HG03460 (cell line): ENCODE results near the gene DAAM1.

Experiments
- ATAC-seq: cut with Tn5 transposase; IDR thresholded peaks from one replicate; pipeline ENCODE4 v1.9.1; 2021; ENCODE audit not compliant: unreplicated experiment

Gene DAAM1

DNA sequence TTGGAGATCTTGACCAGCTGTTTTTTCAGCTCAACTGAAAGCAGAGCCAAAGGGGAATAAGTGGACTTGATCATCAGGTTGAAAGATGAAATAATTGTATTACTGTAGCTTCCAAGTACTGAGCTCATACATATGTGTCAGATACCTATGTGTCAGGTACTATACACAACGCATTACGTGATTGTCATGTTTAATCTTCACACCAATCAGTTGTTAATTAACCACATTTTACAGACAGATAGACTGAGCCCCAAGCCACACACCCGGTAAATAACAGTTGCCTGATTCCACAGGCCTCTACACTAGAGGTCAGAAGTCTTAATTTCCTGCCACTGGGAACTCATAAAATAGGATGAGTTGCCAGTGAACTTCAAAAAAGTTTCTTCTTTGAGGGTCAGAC is 148.2 kb downstream of the DAAM1 start:
- no peak for ATAC-seq

DNA sequence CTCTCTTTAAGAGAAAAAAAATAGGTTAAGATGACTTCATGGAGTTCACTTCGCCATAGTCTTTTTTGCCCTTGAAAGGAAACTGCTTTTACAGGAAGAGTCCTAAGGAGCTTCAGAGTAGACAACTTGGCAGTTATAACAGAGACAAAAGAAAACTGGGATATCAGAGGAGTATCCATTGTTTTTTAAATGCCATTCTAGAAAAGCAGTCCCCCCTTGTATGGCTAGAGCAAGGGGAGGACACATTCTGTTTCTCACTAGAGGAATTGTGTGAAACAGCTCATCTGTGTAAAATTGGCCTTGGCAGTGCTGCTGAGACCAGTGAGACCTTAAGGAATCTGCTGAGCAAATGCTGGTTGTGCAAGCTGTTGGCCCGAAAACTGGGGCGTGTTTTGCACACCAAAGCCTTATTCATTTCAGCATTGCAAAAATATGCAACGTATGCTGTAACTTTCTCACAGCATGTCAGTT is 148.7 kb downstream of the DAAM1 start:
- no peak for ATAC-seq

DNA sequence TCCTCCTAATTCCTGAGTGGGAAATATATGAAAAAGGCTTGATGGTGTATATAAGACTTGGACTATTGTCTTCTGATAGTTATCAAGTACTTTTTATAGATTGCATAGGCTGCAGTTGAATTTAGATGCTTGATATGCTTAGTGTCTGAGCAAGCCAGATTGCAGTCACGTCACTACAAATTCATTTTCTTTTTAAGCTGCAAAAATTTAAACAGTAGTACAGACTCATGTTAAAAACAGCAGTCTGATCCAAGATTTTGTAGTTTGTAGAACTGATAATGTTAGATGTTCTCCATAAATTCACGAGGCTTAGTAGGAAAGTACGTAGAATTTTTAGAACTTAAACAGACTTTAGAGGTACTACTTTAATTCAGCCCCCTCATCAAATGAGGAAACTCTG is 150.3 kb downstream of the DAAM1 start:
- ATAC-seq: no peak

DNA sequence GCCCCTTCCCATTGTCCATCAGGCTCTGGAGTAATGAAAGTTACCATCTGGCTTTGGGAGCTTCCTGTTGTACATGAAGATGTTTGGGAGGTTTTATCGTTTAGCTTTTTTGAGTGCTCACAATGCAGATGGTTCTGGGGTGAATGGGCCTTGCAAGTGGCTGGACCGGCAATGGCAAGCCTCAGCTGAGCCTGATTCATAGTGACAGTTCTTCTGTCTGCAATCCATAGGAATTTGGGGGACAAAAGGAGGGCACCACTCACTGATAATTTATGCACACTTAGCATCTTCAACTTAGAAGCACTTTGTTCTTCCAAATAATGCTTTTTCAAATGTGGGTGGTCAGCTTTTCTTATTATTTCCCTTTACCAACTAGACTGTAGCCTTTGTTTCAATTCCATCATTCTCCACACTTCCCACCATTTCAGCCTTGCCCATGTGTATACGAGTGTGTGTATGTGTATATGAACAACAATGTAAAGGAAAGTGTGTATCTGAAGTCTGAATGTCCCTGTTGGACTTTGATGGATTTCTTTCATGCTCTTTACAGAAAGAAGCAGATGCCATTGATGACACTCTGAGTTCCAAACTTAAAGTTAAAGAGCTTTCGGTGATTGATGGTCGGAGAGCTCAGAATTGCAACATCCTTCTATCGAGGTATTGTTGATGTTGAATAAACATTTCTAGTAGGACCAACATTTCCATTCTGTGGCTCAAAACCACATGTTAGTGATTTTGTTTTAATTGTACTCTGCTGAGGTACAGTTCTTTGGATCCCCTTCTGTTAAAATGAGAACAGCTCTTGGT is 151.3 kb downstream of the DAAM1 start:
- ATAC-seq: no peak

DNA sequence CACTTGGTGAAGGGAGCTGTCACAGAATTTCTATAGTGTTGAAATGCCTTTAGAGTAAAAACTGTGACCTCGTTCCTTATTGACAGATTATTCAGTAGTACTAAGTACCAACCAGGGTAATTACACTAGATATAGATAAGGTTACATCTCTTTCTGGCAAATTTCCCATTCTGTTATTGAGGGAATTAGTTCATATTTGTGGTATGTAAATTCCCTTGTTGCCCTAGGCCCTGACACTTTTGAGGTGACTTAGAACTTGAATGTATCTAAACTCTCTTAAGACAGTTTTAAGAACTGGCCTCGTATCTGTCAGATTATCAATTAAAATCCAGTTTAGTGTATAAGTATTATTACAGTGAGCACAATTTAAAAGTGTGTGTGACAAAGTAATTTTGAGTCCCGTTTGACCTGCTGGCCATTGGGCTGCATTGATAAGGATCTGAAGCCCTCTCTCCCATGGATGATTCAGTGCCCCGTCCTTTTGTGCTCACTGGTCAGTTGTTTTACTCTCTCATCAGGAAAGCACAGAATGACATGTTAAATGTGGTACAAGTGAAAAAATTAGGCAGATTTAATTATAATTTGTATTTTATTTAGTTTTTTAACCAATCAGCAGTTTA is 153.5 kb downstream of the DAAM1 start:
- ATAC-seq: no peak

DNA sequence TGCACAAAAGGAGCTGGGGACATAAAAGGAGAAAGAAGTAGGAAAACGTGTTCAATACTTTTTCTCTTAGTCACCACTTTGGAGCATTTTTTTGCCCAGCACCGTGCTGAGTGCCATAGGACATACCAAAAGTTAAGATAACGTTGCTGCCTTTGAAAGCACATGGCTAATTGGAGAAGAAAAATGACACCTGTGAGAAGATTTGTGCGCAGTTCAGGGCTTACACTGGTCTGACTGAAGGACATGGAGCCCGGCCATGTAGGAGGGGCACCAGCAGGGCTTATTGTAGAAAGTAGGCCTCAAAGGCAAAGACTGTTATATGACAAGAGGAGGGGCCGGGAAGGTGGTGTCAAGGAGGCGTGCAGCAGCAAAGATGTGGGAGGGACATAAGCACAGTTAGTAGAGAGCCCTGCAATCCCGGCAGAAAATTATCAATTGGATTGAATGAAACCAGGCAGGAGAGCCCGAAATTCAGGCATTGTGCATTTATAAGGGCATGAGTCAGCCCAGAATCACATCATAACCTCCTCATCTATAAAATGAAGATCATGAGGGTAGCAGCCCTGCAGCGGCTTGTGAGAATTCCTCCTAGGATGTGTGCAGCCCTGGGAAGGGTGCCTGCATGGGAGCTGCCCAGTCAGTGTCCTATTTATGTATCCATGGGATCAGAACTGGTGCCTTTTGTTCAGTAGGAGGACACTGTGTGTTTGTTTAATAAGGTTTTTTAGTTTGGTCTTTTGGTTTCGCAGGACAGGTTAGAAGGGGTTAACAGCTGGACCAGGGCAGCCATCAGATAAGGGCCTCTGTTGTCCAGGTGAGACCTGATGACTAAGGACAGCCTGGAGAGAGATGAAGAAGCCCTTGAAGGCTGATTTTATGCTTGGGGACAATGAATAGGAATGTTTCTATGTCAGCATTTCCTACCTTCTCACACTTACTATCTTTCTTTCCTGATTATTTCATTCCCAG is 154.3 kb downstream of the DAAM1 start:
- ATAC-seq: no peak

DNA sequence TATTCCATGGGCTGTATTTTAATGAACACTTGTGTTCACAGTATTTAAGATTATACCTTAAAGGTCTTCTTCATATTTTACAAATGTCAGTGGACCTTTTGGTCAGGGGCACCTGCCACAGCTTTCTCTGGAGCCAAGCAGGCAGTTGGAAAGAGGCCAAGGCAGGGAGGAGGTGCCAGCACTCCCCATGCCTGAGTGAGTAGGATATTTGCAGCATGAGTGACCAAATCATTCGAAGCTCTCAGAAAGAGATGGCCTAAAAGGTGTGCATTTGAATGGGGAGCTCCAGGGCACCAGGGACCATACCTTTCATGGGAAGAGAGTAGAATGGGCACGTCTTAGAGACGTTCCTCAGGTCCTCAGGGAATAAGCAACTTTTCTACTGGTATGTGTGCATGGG is 155.1 kb downstream of the DAAM1 start:
- ATAC-seq: no peak

DNA sequence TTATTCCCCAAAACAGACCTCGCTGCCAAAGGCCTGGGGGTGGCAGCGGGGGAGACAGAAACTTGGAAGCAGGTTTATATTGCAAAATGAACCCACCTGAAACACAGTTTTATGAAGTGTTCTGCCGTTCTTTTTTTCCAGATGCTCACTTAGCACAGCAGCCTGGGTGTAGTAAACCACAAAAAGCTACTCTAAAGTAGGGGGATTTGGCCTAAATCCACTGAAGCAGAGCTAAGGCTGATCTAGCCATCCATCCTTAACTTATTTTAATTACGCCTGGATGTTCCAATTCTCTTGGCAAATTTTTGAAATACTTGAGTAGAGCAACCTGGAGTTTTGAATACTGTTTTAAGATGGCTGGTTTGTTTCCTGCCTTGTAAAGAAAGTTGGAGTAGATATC is 155.5 kb downstream of the DAAM1 start:
- no peak for ATAC-seq

DNA sequence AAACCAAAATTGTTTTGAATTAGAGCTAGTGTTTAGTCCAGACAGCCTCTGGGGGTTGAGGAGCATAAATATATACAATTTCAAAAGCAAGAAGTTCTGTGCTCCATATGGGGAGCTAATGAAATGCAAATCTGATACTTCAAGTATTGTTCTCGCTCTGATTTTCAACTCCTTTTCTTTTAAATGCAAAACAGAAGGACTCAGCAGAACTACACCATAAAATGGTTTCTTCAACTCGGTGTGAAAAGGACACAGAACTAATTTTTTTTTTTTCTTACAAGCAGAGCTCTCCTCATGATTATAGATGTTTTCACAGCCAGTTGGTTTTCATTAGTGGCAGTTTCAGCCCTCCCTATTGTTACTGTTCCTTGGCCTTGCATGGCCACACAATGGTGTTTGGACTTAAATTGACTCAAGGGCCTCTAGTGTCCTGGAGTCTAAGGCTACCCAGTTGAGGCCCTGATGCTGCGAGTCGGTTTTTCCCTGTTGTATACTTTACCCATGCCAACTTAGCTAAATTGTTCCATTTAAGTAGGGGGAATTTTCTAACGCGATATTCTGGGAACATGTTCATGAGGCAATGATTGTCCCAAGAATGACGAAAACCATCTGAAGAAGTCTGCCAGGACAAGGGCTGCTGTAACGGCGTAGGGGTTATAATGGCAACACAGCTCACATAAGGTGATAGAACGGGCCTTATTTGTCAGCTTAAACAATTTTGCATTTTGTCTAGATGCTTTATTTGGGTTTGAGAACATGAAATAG is 156.4 kb downstream of the DAAM1 start:
- no peak for ATAC-seq

DNA sequence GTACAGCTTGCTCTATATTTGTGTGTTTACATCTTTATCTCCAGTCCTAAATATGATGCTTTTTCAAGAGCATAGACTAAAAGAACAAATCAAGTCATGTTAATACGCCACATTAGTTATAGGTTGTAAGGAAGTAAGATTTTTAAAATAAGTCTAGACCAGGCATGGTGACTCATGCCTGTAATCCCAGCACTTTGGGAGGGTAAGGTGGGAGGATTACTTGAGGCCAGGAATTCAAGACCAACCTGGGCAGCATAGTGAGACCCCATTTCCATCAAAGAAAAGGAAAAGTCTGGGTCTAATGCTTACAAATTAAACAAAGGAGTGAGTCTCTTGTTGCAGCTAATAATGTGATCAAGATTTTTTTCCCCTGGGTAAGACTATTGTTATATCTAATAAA is 157.9 kb downstream of the DAAM1 start:
- no peak for ATAC-seq

DNA sequence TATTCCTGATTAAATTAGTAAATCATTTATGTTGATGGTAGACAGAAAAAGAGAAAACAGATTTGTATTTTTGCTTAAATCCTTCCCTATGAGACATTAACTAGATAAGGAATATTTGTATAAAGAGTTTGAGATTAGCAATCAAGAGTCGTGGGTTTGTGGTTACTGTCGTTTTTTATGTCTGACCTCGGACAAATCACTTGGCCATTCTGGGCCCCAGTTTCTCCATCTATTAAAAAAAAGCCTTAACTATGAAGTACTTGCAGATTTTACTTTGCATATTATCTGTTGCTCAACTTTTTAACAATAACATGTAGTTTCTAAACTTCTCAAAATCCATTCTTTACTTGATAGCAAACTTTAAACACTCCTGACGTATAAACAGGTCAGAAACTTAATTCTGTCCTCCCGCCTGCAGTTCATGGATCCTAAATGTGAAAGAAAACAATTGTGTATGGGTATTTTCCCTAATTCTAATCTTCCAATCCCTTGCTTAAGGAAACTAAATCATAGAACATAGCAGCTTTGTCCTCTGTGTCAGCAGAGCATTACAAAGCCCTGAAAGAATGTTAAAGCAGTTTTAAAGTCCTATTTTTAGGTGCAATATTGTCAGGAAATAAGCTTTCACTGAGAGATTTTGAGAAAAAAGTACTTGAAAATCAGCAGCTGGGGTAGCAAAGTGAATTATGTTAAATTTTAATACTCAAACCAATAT is 158.5 kb downstream of the DAAM1 start:
- no peak for ATAC-seq

DNA sequence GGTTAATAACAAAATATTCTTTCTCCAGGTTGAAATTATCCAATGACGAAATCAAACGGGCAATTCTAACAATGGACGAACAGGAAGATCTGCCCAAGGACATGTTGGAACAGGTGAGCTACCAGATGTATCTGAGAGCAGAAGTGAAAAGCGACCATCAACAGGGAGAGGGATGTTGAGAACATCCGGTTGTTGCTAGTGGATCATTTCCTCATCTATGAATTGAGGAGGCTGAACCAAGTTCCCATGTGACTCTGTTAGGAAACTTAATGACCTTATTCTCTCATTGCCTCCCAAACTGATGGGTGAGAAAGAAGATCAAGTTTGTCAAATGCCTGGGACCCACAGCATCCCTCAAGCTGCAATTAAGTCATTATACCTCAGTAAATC is 159.0 kb downstream of the DAAM1 start:
- no peak for ATAC-seq

DNA sequence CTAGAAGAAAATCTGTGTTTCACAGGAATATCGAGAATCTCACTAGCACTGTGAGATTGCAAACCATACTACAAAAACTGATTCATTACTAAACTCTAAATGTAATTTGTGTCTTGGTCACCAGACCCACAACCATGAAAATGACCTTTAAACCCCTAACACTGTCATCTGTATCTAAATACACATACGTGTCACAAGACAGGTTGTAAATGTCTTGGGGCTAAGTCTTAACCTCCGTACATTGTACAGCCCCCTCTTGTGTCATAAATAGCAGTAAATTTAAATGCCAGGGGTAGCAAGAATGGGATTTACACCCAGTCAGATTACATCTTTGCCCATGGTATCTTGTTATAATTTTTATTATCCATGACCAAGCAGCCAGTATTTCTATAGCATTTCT is 159.4 kb downstream of the DAAM1 start:
- no peak for ATAC-seq

DNA sequence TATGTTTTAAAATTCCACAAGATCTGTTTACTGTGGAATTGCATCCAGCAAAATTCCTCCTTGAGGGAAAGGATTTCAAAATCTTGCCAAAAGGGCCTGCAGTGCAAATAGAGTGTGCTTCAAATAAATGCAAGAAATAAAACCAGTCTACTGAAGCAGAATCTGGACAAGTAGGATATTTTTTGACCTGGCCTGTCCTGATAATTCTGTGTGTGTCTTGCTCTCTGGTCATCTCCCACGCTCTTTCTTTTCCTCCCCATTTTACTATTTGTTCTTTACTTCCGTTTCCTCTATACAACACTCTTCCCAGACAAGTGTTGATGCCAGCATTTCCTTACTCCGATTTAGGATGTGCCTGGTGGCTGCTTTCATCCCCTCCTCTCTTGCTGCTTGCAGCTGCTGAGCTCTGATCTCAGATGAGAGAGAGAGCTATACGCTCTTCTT is 160.8 kb downstream of the DAAM1 start:
- no peak for ATAC-seq

DNA sequence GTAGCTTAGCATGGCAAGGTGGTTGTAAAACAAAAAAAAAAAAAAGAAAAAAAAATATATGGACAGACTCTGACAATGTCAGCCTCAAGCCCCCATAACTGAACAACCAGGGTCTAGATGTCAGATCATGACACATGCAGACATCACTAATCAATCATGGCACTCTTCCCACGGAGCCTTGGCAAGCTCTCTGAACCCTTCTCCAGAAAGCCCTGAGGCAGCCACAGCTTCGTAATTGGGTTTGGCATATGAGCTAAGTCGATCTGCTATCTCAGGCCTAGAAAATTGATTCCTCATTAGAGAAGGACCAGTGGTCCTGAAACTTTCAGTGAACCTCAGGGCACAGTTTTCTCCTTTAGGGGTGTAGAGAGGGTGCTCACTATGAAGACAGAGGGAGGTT is 164.5 kb downstream of the DAAM1 start:
- no peak for ATAC-seq

DNA sequence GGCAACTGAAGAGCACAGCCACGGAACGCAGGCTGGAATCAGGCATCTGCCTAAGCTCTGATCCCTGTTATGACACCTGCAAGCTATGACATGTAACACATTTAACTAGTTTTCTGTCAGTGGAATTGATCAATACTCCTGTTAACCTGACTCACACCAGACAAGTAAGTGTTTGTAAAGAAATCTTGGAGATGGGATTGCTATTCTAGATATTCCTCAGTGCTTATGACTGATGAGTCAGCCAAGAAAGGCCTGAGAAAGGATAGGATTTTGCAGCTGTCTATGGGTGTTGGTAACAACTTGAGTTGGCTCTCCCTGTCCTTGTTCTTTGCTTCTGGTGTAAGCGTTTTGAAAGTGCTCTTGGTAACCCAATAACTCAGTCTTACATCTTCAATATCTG is 166.2 kb downstream of the DAAM1 start:
- no peak for ATAC-seq

DNA sequence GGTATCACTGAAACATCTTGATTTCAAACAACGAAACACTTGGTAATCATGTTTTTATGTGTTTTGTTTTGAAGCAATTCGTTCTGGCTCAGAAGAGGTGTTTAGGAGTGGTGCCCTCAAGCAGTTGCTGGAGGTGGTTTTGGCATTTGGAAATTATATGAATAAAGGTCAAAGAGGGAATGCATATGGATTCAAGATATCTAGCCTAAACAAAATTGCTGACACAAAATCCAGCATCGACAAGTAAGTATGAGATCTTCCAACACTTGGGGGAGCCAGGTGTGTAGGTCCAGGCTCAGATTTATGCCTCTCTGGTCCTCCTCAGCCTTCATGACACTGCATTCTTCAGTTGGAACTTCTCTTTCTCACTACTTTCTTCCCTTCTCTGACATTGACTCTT is 166.6 kb downstream of the DAAM1 start:
- ATAC-seq: no peak

DNA sequence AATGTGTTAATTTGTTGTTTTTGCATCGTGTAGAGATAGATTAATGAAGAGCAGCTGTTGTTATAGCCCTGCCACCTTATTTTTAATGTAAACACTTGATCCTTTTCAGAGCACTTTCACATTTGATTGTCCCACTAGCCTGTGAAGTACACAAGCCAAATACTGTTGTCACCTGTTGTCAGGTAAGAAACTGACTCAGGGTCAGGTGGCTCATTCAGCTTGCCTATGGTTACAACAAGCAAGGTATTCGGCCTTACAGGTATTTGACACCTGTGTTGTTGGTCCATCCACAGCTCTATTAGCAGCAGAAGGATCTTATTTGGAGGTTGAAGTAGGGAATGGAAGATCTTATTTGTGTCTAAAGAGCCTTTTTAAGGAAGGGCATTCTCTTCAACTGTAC is 167.8 kb downstream of the DAAM1 start:
- ATAC-seq: peak; percentile 10

DNA sequence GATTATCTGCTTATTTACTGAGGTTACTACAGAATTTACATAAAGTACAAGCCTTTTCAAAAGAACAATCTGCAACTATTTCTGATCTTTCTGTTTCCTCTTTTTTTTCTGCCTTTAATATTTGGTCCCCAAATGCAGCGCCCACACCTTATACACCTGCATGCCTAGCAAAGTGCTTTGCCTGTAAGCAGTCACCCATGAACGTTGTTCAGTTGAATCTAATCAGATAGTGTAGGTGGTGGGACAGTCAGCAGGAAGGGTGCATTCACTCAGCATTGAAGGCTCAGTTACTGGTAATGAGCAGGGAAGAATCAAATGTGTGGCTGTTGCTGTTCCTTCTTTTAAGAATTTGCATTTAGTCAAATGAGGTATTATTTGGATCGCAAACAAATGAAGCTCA is 168.3 kb downstream of the DAAM1 start:
- peak; percentile 78 for ATAC-seq

DNA sequence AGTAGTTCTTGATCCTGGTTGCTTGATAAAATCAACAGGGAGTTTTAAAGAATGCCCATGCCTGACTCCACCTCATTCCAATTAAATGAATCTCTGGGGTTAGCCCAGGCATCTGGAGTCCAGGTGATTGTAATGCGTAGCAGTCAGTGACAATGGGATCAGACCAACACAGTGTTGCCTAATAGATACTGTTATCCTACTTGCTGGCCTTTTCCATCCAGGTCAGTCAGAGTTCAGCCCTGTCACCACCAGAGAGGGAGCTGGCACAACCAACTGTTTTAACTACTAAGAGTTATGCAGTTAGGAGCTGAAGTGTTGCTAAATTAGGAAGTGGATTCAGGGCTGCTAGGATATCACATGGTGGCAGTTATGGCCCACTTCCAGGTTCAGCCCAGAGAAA is 169.6 kb downstream of the DAAM1 start:
- no peak for ATAC-seq
